Central memory CD4-positive, alpha-beta T cell (primary cell): Measurements from ENCODE around the gene TLR2.

Source experiments
- DNase-seq: peaks from one replicate; pipeline ENCODE4 v3.0.0; 2022
- total RNA-seq, 3 experiments: gene quantifications; one replicate each; lab custom pipeline; 2026; lab: John Stamatoyannopoulos, UW

The TLR2 gene, protein sequence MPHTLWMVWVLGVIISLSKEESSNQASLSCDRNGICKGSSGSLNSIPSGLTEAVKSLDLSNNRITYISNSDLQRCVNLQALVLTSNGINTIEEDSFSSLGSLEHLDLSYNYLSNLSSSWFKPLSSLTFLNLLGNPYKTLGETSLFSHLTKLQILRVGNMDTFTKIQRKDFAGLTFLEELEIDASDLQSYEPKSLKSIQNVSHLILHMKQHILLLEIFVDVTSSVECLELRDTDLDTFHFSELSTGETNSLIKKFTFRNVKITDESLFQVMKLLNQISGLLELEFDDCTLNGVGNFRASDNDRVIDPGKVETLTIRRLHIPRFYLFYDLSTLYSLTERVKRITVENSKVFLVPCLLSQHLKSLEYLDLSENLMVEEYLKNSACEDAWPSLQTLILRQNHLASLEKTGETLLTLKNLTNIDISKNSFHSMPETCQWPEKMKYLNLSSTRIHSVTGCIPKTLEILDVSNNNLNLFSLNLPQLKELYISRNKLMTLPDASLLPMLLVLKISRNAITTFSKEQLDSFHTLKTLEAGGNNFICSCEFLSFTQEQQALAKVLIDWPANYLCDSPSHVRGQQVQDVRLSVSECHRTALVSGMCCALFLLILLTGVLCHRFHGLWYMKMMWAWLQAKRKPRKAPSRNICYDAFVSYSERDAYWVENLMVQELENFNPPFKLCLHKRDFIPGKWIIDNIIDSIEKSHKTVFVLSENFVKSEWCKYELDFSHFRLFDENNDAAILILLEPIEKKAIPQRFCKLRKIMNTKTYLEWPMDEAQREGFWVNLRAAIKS
- total RNA-seq: 2.4 to 6.0 (median 4.2) reads per million in 3 experiments

DNA sequence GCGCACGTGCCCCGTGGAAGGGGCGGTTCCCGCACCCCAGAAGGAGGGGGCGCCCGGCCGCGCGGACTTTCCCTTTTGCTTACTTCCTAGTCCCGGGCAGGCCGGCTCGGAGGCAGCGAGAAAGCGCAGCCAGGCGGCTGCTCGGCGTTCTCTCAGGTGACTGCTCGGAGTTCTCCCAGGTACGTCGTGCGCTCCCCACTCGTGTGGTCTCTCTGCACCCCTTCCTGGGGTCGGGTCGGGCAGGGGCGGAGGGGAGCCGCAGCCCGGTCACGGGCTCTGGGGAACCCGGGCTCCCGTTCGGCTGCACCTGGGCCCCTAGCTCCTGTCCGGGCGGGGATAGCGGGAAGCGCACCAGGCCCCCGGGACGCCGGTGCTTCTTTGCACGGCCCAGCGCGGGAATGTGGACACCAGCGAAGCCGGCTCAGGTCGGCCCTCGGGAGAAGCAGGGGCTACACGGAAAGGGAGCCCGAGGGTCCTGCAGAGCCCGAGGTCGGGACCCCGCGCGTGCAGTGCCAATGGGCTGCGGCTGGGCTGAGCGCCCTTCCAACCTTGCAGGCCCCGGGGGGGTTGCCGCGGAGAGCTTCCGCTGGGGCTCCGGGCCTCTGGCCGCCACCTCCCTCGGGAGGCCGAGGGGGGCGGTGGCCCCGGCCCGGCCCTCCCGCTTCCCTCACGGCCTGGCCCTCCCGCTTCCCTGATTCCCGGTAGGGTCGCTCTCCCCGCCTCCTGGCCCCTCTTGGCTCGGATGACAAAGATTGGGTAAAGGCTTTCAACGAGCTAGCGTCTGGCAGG lies at the start of gene TLR2:
TSS of gene TLR2 (plus strand) at position 99 of the 789 bp plus-strand sequence. CDS start 18,628 bp downstream, outside the sequence.
- peak; percentile 62 for DNase-seq

DNA sequence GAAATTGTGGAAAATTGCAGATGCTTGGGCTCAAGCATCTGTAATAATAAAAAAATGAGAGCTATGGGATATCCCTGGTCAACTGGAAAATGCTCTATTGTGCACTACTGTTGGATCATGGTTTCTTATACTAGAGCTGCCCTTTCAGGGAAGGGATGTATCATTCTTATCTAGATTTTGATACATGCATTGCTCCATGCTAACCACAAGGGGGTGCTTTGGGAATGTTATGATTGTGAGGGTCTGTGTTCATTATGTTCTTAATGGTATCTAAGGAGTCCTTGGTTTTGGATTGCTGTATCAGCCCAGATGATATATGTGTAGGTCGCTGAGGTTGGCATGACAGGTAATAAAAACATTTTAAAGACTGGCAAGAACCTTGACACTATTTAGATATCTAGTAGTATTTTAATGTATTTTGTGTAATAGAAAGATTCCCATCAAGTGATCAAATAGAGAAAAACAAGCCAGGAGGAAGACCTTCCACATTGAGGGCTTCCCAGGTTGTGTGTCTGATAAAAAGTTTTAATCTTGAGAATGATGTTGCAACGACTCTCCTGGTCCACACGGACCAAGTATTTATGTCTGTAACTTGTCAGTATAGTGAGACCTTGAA lies 49.2 kb upstream of the TLR2 start:
- DNase-seq: peak; percentile 9

DNA sequence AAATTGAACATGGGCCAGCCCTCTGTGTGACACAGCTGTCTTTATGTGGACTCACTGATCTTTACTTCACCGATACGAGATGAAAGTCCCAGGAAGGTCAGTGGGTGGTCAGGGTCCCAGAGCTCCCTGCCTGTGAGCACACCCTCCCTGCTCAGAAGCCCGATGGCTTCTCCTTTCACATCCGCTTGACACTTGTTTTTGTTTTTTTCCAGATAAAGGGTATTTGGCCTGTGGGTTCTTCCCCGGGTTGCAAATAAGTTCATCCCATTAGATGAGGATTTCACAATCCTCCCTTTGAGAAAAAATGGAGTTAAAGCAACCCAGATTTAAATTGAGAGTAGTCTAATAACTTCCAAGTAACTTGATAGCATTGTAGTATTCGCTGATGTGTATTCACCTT lies 48.2 kb upstream of the TLR2 start:
- DNase-seq: no peak

DNA sequence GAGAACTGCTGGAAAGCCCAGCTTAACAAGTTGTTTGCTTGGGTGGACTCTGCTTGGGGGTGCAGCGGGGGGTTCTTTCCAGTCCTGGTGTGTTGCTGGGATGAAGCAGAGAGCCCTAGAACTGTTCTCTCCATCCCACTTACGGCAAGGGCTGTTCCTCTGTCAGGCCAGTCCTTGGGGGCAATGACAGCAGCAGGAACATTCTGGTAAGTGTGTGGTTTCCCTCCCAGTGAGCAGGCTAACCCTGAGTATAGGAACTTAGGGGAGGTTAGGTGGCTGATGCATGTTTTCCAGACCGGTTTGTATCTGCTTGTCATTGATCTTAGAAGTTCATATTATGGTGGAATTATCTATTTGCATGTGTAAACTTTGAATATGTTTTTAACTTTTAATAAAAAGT lies 46.9 kb upstream of the TLR2 start:
- DNase-seq: no peak

DNA sequence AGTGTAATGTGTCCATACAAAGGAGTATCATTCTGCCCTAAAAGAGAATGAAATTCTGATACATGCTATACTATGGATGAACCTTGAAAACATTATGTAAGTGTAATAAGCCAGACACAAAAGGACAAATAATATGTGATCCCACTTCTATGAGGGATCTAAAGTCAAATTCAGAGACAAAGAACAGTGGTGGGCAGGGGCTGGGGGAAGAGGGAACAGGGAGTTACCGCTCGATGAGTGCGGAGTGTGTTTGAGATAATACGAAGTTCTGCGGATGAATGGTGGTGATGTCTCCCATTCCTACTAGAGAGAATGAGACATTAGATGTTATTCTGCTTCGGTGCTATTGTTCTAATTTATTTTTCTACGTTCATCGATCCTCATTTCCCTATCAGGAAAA lies 46.1 kb upstream of the TLR2 start:
- DNase-seq: no peak

DNA sequence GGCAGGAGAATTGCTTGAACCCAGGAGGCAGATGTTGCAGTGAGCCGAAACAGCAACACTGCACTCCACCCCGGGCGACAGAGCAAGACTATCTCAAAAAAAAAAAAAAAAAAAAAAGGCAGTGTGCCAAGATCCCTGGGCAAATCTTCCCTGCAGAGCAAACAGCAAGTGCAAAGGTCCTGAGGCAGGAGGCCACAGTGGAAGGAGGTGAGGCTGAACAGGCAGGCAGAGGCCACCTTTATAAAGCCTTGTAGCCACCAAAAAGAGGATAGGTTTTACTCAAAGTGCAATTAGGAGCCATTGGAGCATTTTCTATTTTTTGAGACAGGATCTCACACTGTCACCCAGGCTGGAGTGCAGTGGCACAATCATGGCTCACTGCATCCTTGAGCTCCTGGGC lies 45.1 kb upstream of the TLR2 start:
- DNase-seq: no peak

DNA sequence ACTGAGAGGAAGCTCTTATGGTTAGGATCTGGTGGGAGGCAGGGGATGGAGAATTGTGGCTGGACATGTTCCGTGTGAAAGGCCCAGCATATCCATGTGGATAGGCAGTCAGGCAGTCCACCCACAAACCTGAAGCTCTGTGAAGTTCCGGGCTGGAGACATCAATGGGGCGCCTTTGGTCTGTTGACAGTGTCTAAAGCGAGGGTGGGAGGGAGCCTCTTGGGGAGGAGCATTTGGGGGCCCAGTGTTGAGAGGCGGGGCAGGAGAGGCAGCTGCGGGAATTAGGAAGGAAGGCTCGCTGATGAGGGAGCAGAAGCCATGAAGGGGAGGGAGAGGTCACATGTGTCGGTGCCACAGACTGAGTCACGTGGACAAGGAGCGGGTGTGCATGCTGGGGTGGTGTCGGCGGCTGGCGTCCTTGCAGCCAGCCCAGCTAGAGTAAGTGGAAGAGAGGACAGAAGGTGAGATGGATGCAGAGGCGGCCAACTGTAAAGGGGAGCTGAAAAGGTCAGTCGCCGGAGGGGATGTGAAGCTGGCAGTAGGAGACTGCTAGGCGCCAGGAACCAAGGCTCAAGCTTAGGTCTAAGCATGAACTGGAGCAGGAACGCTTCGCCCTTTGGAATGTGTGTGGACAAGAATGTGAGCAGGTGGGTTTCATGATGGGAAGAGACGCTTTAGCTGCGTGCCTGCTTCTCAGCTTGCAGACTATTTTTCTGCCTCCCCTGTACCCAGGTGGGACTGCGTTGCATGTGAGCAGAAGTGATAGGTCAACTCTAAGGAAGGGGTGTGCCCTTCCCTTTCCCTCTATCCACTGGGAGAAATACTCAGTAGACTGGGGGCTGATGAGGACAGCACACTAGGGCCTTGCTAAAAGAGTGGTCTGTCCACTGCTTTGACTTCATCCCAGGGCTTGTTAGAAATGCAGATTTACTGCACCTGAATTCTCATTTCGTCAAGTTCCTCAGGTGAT lies 44.0 kb upstream of the TLR2 start:
- DNase-seq: no peak

DNA sequence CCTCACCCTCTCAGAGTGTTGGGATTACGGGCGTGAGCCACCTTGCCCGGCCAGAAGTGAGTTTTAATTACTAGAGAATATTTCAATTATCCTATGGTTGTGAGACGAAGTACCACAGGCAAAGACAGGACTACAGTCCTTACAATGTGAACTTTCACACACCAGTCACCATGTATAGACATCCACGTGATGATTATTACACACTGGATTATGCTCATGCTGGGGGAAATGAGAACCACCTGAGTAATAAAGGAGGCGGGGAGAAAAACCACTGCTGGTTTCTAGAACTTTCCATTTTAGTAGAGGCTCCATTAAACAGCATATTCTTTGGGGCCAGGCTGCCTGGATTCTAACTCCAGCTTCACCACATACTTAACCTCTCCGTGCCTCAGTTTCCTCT lies 42.5 kb upstream of the TLR2 start:
- DNase-seq: no peak

DNA sequence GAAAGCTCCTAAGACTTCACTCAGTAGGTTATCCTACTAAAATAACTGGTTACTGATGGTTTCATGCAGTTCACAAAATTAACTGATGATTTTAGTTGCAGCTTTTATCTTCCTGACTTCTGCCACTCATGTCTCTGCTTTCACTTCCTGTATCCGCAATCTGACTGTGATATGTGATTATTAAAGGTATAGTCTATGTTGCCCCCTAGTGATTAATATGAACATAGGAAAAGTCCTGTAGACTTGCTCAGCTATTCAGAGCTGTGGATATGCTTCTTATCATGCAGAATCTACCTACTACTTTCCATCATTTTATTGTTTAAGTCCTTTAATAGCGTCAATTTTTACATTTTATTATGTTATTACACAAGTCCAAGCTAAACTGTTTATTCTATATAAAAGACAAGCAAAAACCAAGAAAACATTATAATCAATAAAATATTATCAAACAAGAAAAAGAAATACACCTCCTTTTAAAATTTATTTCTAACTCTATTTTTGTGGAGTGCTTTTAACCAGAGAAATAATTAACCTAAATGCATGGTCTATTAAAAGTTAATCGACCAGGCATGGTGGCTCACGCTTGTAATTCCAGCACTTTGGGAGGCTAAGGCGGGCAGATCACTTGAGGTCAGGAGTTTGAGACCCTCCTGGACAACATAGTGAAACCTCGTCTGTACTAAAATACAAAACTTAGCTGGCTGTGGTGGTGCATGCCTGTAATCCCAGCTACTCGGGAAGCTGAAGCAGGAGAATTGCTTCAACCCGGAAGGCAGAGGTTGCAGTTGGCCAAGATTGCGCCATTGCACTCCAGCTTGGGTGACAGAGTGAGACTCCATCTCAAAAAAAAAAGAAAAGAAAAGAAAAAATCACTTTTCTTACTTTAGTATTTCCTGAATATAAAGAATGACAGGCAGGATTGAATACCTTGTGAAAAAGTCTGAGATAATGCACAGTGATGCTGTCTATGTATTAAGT lies 40.4 kb upstream of the TLR2 start:
- peak; percentile 64 for DNase-seq

DNA sequence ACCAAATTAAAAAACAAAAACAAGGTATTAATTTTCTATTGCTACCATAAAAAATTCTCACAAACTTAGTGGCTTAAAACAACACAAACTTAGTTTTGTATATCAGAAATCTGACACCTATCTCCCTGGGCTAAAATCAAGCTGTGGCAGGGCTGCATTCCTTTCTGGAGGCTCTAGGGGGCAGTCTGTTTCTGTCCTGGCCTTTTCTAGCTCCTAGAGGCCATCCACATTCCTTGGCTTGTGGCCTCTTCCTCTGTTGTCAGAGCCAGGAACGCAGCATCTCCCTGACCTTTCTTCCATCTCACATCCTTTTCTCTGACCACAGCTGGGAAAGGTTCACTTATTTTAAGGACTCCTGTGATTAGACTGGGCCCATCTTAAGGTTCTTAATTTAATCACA lies 38.9 kb upstream of the TLR2 start:
- DNase-seq: no peak

DNA sequence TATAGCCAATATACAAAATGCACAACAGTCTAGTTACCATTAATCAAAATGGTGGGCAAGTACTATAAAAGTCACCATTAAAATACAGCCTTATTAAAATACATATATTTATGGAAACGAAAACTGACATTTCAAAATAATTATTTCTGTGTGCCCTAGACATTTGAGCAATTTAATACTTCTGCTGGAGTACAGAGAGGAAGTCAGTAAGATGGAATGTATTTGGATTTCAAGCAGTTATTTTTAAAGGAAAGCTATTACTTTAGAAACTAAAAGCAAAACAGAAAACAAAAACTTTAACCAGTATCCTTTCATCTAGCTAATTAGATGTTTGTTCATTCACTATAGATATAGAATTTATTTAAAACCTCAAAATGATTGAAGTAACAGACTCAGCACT lies 37.8 kb upstream of the TLR2 start:
- DNase-seq: no peak

DNA sequence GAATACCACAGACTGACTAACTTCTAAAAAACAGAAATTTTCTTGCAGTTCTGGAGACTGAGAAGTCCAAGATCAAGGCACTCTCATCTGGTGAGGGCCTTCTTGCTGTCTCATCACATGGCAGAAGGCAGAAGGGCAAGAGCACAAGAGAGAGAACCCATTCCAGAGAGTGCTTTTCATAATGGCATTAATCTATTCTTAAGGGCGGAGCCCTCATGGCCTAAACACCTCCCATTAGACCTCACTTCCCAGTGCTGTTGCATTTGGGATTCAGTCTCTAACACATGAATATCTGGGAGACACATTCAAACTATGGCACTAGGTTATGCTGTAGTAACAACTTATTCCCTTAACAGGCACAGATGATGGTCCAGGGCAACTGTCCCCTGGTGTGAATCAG lies 37.1 kb upstream of the TLR2 start:
- no peak for DNase-seq

DNA sequence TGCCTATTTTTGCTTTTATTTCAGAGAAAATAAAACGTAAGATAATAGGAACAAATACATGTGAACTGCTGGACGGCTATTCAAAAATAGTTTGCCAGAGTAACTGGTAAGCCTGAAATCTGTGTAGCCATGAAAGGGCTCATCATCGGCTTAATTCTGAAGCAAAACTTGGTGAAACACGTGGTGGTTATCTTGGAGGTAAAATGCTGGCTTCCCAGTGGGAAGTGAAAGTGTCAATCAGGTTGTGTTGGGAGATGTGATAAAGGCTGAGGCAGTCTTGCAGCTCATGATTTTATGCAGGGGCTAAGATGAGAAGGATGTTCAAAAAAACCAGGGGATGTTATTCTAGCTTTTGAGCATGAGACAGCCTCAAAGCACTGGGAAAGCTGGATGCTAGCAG lies 36.1 kb upstream of the TLR2 start:
- DNase-seq: no peak

DNA sequence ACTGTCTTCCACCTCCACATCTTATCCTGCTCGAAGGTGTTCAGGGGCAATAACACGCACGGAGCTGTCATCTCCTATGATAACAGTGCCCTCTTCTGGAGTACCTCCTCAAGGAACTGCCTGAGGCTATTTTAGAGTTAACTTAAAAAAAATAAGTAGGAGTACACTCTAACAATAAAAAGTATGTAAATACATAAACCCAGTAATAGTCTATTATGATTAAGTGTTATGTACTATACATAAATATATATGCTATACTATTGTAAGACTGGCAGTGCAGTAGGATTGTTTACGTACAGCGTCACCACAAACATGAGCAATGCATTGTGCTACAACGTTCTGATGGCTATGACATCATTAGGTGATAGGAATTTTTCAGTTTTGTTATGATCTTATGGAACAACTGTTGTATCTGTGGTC lies 34.5 kb upstream of the TLR2 start:
- DNase-seq: no peak

DNA sequence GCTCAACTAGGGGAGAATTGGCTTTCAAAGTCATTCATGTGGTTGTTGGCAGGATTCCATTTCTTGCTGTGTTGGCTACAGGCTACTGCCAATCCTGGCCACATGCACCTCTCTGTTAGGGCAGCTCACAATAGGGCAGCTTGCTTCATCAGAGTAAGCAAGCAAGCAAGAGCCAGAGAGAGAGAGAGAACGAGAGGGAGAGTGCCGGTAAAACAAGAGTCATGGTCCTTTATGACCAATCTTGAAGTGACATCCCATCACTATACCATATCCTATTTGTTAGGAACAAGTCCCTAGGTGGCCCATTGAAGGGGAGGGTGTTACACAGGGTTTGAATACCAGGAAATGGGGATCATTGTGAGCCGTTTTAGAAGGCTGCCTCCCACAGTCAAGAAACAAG lies 33.0 kb upstream of the TLR2 start:
- no peak for DNase-seq

DNA sequence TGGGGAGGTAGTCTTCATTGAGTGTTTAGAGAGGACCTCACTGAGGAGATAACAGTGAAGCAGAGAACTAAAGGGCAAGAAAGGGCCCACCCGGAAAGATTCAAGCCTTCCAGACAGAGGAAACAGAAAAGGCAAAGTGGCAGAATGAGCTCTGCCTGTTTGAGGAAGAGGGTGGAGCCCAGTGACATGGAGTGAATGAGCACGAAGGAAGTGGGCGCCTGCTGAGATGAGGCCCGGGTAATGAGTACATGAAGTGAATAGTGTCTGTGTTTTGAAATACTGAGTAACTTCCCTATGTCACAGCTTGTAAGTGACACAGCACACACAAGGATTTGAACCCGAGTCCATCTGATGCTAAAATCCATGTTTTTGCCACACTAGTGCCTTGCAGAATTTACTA lies 32.5 kb upstream of the TLR2 start:
- peak; percentile 44 for DNase-seq

DNA sequence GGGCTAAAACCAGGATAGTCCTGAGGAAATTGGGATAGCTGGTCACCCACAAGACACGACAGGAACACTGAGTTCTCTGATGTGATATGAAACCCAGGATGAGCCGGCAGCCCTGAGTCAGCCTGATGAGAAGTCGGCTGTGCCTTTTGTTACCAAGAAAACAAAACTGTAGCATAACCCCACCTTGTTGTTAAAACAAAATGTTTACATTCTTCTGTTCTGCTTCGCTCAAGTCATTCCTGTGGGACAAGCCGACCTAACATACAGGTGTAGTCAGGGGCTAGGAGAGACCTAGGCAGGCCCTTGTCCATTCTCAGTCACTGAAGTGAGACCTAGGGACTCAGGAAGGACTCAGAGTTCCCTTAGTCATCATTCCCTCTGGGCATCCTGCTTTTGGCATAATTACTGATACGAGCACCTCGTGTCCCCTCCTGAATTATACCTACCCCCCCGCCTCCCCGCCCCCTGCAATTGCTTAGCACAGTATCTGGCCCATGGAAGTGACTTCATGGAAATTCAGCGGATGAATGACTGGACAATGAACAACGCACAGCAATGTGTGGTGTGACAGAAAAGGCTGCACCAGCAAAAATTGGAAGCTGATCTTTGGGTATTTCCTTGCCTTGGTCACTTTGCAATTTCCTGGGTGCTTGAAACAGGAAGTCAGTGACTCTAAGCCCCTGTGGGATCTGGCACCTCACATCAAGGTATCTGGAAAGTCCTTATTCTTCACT lies 31.9 kb upstream of the TLR2 start:
- DNase-seq: no peak

DNA sequence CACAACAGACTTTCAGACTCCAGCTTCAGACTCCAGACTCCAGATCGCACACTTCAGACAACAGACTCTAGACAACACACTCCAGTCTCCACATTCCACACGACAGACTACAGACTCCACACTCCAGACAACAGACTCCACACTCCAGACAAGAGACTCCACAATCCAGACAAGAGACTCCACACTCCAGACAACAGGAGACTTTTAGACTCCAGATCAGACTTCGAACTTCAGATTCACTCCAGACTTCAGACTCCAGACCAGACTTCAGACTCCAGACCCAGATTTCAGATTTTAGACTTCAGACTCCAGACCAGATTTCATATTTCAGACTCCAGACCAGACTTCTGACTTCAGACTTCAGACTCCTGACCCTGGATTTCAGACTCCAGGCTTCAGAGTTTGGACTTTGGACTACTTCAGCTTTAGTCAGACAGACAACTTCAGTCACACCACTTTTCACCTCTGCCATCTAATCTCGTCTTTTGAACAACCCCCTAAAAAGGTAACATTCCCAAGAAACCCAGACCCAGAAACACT lies 29.0 kb upstream of the TLR2 start:
- DNase-seq: no peak

DNA sequence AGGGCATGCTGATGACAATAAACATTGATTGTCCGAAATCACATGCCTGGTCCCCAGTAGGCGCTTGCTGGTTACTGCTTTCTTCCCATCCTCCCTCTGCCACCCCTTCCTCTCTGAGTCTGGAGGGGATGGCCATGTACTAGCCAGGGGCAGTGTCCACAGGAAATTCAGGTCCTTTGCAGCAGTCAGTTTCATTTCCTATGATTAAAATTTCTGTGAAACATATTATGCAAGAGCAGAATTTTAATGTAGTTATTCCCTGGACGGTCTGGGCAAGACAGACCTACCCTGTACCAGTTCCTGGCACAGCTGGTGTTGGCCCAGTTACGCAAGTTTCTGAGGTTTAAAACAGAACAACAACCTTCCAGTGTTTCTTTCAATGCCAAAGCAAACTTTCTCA lies 28.2 kb upstream of the TLR2 start:
- no peak for DNase-seq
